SK-N-MC (cell line): ENCODE measurements around the gene ANGPTL5.

Source experiments
- EZH2 ChIP-seq: fragments of 200-600 bp; sonication (generic); IDR thresholded peaks from one replicate; pipeline ENCODE4 v1.6.1; 2017; ENCODE audit warnings: antibody characterized with exemption
- POLR2AphosphoS5 ChIP-seq: IDR thresholded peaks from 2 replicates; pipeline ENCODE4 v1.6.1; 2012; ENCODE audit warnings: mild to moderate bottlenecking, low read depth, low read length, borderline replicate concordance

DNA sequence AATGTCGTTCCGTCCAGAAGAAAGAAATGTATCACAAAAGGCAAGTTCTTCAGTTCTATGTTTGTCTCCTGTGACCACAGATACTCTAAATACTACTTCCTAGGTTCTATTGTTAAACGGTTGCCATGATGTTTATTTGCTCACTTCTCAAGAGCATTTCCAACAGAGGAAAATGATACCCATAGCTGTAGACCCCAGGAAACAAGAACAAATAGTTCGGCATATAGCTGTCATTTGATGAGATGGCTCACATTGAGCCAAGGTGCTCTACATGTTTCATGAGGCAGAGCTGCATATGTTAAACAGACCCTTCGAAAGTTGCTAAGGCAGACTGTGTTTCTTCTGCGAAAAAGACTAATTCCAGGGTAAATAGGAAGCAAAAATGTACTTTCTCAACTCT is 15.4 kb upstream of the ANGPTL5 start:
- TF ChIP-seq EZH2, result no peak
- TF ChIP-seq POLR2AphosphoS5, result no peak
